ENCODE measurements around the gene IYD.

IYD gene

GRCh38 chr6:150395388-150396009 lies 26.7 kb downstream of the IYD start:
- DNase-seq: peak; percentile 35

- DNase-seq: no peak
Observed at GRCh38 chr6:150403458-150404246, 34.8 kb downstream of the IYD start.

- DNase-seq: no peak
Observed at GRCh38 chr6:150406948-150407347, 38.1 kb downstream of the IYD start.

GRCh38 chr6:150408842-150409241 lies 40.0 kb downstream of the IYD start:
- no peak for DNase-seq

- DNase-seq: no peak
Observed at GRCh38 chr6:150409576-150410066, 40.8 kb downstream of the IYD start.

GRCh38 chr6:150410399-150410798 lies 41.6 kb downstream of the IYD start:
- no peak for DNase-seq

- no peak for DNase-seq
Observed at GRCh38 chr6:150410906-150411305, 42.1 kb downstream of the IYD start.

GRCh38 chr6:150412221-150412620 lies 43.4 kb downstream of the IYD start:
- no peak for DNase-seq

- no peak for DNase-seq
Observed at GRCh38 chr6:150413198-150413597, 44.4 kb downstream of the IYD start.

GRCh38 chr6:150413781-150414281 lies 45.0 kb downstream of the IYD start:
- no peak for DNase-seq

GRCh38 chr6:150416128-150416527 lies 47.3 kb downstream of the IYD start:
- no peak for DNase-seq

GRCh38 chr6:150417250-150417649 lies 48.4 kb downstream of the IYD start:
- DNase-seq: no peak

GRCh38 chr6:150417899-150418826 lies 49.4 kb downstream of the IYD start:
- no peak for DNase-seq

- DNase-seq: peak; percentile 20
Observed at GRCh38 chr6:150418827-150419594, 50.2 kb downstream of the IYD start.

GRCh38 chr6:150420428-150420827 lies 51.6 kb downstream of the IYD start:
- DNase-seq: no peak

- no peak for DNase-seq
Observed at GRCh38 chr6:150420926-150421325, 52.1 kb downstream of the IYD start.

GRCh38 chr6:150425508-150425907 lies 56.7 kb downstream of the IYD start:
- DNase-seq: no peak

GRCh38 chr6:150426198-150426597 lies 57.4 kb downstream of the IYD start:
- DNase-seq: no peak

GRCh38 chr6:150427037-150427602 lies 58.3 kb downstream of the IYD start:
- no peak for DNase-seq

- no peak for DNase-seq
Observed at GRCh38 chr6:150427843-150428242, 59.0 kb downstream of the IYD start.

- no peak for DNase-seq
Observed at GRCh38 chr6:150430815-150431214, 62.0 kb downstream of the IYD start.

- no peak for DNase-seq
Observed at GRCh38 chr6:150435360-150435759, 66.5 kb downstream of the IYD start.

All from NCI-H1417 treated with DMSO at 0.1 percent for 48 hours (cell line).